Mesendoderm (in vitro differentiated cells): ENCODE measurements around the gene ZBTB33. TPM values are rescaled to one million over a fixed set of nuclear protein-coding genes. Genes with fewer than 3 reads are reported as not detected.

Experiments used
- DNase-seq: peaks from one replicate; pipeline ENCODE4 v3.0.0; 2013
- H2AK5ac ChIP-seq: 2 replicates; pipeline ENCODE4 v1.6.1; 2013; ENCODE audit warnings: low read length, inconsistent platforms
- H2BK120ac ChIP-seq: 2 replicates; pipeline ENCODE4 v1.6.1; 2013; ENCODE audit warnings: low read depth, mild to moderate bottlenecking, low read length, moderate library complexity, mixed read lengths
- H2BK15ac ChIP-seq: replicated peaks from 2 replicates; pipeline ENCODE4 v1.6.1; 2013; ENCODE audit warnings: low read depth, mild to moderate bottlenecking, moderate library complexity
- H2BK5ac ChIP-seq: 2 replicates; pipeline ENCODE4 v1.6.1; 2013; ENCODE audit warnings: low read length, inconsistent platforms
- H3K18ac ChIP-seq: 2 replicates; pipeline ENCODE4 v1.6.1; 2013; ENCODE audit warnings: mild to moderate bottlenecking, low read length, mixed read lengths
- H3K23ac ChIP-seq: one replicate; pipeline ENCODE4 v1.6.1; 2013; ENCODE audit warnings: low read length
- H3K27ac ChIP-seq: 2 replicates; pipeline ENCODE4 v1.5.1; 2013; ENCODE audit warnings: low read depth, mild to moderate bottlenecking, inconsistent platforms, low read length, moderate library complexity
- H3K27me3 ChIP-seq: 2 replicates; pipeline ENCODE4 v1.6.1; 2013; ENCODE audit warnings: low read length, control low read depth, mild to moderate bottlenecking, inconsistent platforms; ENCODE audit not compliant: insufficient read depth, poor library complexity
- H3K36me3 ChIP-seq: 2 replicates; pipeline ENCODE4 v1.6.1; 2013; ENCODE audit warnings: low read length, inconsistent platforms; ENCODE audit not compliant: control insufficient read depth, insufficient read depth
- H3K4ac ChIP-seq: one replicate; pipeline ENCODE4 v1.6.1; 2013; ENCODE audit warnings: low read depth, mild to moderate bottlenecking, low read length, moderate library complexity
- H3K4me1 ChIP-seq: 2 replicates; pipeline ENCODE4 v1.6.1; 2013; ENCODE audit warnings: low read depth, low read length, inconsistent platforms; ENCODE audit not compliant: control insufficient read depth
- H3K4me2 ChIP-seq: 2 replicates; pipeline ENCODE4 v1.6.1; 2013; ENCODE audit warnings: low read length
- H3K4me3 ChIP-seq: 2 replicates; pipeline ENCODE4 v1.5.1; 2013; ENCODE audit warnings: mild to moderate bottlenecking, low read length
- H3K56ac ChIP-seq: one replicate; pipeline ENCODE4 v1.6.1; 2013; ENCODE audit warnings: low read length
- H3K79me1 ChIP-seq: 2 replicates; pipeline ENCODE4 v1.6.1; 2013; ENCODE audit warnings: low read length, inconsistent platforms
- H3K79me2 ChIP-seq: 2 replicates; pipeline ENCODE4 v1.6.1; 2013; ENCODE audit warnings: mild to moderate bottlenecking, low read length; ENCODE audit not compliant: control insufficient read depth, insufficient read depth
- H3K9ac ChIP-seq: 2 replicates; pipeline ENCODE4 v1.6.1; 2013; ENCODE audit warnings: low read length, inconsistent platforms
- H4K5ac ChIP-seq: one replicate; pipeline ENCODE4 v1.6.1; 2013; ENCODE audit warnings: low read length
- H4K8ac ChIP-seq: one replicate; pipeline ENCODE4 v1.6.1; 2013; ENCODE audit warnings: low read depth, mild to moderate bottlenecking, control low read depth, low read length, moderate library complexity
- WGBS: extraction: QIAGEN DNeasy Blood & Tissue Kit; methylation state at CpG from one replicate; pipeline ENCODE4 v1.1.7; 2013; ENCODE audit warnings: low lambda C conversion rate, missing lambda C conversion rate; ENCODE audit not compliant: insufficient coverage; ENCODE audit errors: extremely low coverage; 5-methylcytosine and 5-hydroxymethylcytosine counted together
- polyA plus RNA-seq, 2 experiments: library from polyadenylated mRNA; stranded (reverse); fragments of 200-250 nt; gene quantifications; one replicate each; pipeline ENCODE4 v1.2.3, GENCODE V29; 2013

ZBTB33 gene
- polyA plus RNA-seq (2013, experiment 1 of 2): 11.0 TPM
- 11.1 TPM for polyA plus RNA-seq (2013, experiment 2 of 2)

GRCh38 chrX:120250522-120251271 is at the start of gene ZBTB33:
ZBTB33 (plus strand) TSS chrX:120250812; CDS start chrX:120253416, 2,604 bp downstream.
- Histone ChIP-seq H3K4ac (no peak within 1 kb of the TSS), H3K79me1 (no peaks in the 10 kb centered on the region), H2BK15ac (no peak within 1 kb of the TSS), H3K4me1 (no peaks in the 10 kb centered on the region), H3K27me3 (no peaks in the 10 kb centered on the region), H3K36me3 (no peaks in the 10 kb centered on the region), H3K4me3 (peak within 1 kb of the TSS; percentile 89), H4K5ac (no peak within 1 kb of the TSS), H3K4me2 (peak within 1 kb of the TSS; percentile 46), H3K27ac (peak within 1 kb of the TSS; percentile 90), H4K8ac (no peak within 1 kb of the TSS), H3K56ac (peak within 1 kb of the TSS; percentile 95), H3K23ac (no peak within 1 kb of the TSS), H2BK5ac (no peak within 1 kb of the TSS), H2BK120ac (no peak within 1 kb of the TSS), H3K18ac (peak within 1 kb of the TSS; percentile 56), H3K9ac (peak within 1 kb of the TSS; percentile 94), H2AK5ac (no peak within 1 kb of the TSS), H3K79me2 (peaks cover 6% of the 10 kb centered on the region)
- peak; percentile 97 for DNase-seq
- no CpG with 5 or more reads among the region's 75 CpGs for WGBS

GRCh38 chrX:120200851-120201250 is 49.8 kb upstream of the ZBTB33 start:
- WGBS: no CpG with 5 or more reads among the region's 11 CpGs
- no peaks in the 10 kb centered on the region for H3K36me3 ChIP-seq
- no peak overlapping the region for H2AK5ac ChIP-seq
- H4K5ac ChIP-seq: no peak overlapping the region
- H2BK15ac ChIP-seq: no peak overlapping the region
- no peak overlapping the region for H2BK5ac ChIP-seq
- H3K4me2 ChIP-seq: no peak overlapping the region
- no peaks in the 10 kb centered on the region for H3K27me3 ChIP-seq
- no peaks in the 10 kb centered on the region for H3K4me1 ChIP-seq
- H3K18ac ChIP-seq: no peak overlapping the region
- no peak overlapping the region for H4K8ac ChIP-seq
- no peaks in the 10 kb centered on the region for H3K79me2 ChIP-seq
- no peak overlapping the region for H3K4me3 ChIP-seq
- H3K56ac ChIP-seq: no peak overlapping the region
- no peak overlapping the region for H3K4ac ChIP-seq
- peak; percentile 7 for DNase-seq
- H3K23ac ChIP-seq: no peak overlapping the region
- no peak overlapping the region for H2BK120ac ChIP-seq
- H3K27ac ChIP-seq: no peak overlapping the region
- H3K9ac ChIP-seq: no peak overlapping the region
- no peaks in the 10 kb centered on the region for H3K79me1 ChIP-seq

GRCh38 chrX:120205816-120206753 is 44.5 kb upstream of the ZBTB33 start:
- Histone ChIP-seq H3K27ac (no peak overlapping the region), H3K9ac (no peak overlapping the region), H3K4me1 (no peaks in the 10 kb centered on the region), H2BK5ac (no peak overlapping the region), H3K23ac (no peak overlapping the region), H2BK15ac (no peak overlapping the region), H4K5ac (no peak overlapping the region), H3K79me2 (no peaks in the 10 kb centered on the region), H4K8ac (no peak overlapping the region), H3K27me3 (no peaks in the 10 kb centered on the region), H3K4me2 (no peak overlapping the region), H3K4me3 (no peak overlapping the region), H3K4ac (no peak overlapping the region), H2AK5ac (no peak overlapping the region), H3K79me1 (no peaks in the 10 kb centered on the region), H3K56ac (no peak overlapping the region), H3K36me3 (no peaks in the 10 kb centered on the region), H3K18ac (no peak overlapping the region), H2BK120ac (no peak overlapping the region)
- no peak for DNase-seq
- no CpG with 5 or more reads among the region's 12 CpGs for WGBS

- no peaks in the 10 kb centered on the region for H3K79me2 ChIP-seq
- no peak overlapping the region for H3K4me3 ChIP-seq
- H2AK5ac ChIP-seq: no peak overlapping the region
- H2BK15ac ChIP-seq: no peak overlapping the region
- H2BK120ac ChIP-seq: no peak overlapping the region
- no peak overlapping the region for H3K56ac ChIP-seq
- no peaks in the 10 kb centered on the region for H3K4me1 ChIP-seq
- no peaks in the 10 kb centered on the region for H3K27me3 ChIP-seq
- no peaks in the 10 kb centered on the region for H3K36me3 ChIP-seq
- H2BK5ac ChIP-seq: no peak overlapping the region
- no peak for DNase-seq
- H3K4ac ChIP-seq: no peak overlapping the region
- no peak overlapping the region for H3K27ac ChIP-seq
- H3K18ac ChIP-seq: no peak overlapping the region
- H3K79me1 ChIP-seq: no peaks in the 10 kb centered on the region
- no peak overlapping the region for H4K5ac ChIP-seq
- H3K23ac ChIP-seq: no peak overlapping the region
- H3K9ac ChIP-seq: no peak overlapping the region
- no peak overlapping the region for H4K8ac ChIP-seq
- no CpG with 5 or more reads among the region's 8 CpGs for WGBS
- H3K4me2 ChIP-seq: no peak overlapping the region
These were observed 43.5 kb upstream of the ZBTB33 start for GRCh38 chrX:120207009-120207605.

- Histone ChIP-seq H2BK15ac (no peak overlapping the region), H3K27ac (no peak overlapping the region), H3K4me3 (no peak overlapping the region), H3K56ac (no peak overlapping the region), H4K5ac (no peak overlapping the region), H3K9ac (no peak overlapping the region), H3K18ac (no peak overlapping the region), H2AK5ac (no peak overlapping the region), H2BK5ac (no peak overlapping the region), H3K4ac (no peak overlapping the region), H2BK120ac (no peak overlapping the region), H3K79me1 (no peaks in the 10 kb centered on the region), H3K4me1 (no peaks in the 10 kb centered on the region), H3K36me3 (no peaks in the 10 kb centered on the region), H3K79me2 (no peaks in the 10 kb centered on the region), H4K8ac (no peak overlapping the region), H3K27me3 (no peaks in the 10 kb centered on the region), H3K4me2 (no peak overlapping the region), H3K23ac (no peak overlapping the region)
- WGBS: no CpG with 5 or more reads among the region's 8 CpGs
- peak; percentile 77 for DNase-seq
These were observed 37.0 kb upstream of the ZBTB33 start for GRCh38 chrX:120213438-120214265.
